DMS53 treated with DMSO at 0.1 percent for 48 hours (cell line): ENCODE data around the gene DCTN5.
"Not testable (repeated sequence)": the region's sequence is repeated elsewhere in the genome, so short reads cannot be mapped to it uniquely, and the experiment has no call there.

ENCODE experiments used
- DNase-seq: peaks from one replicate; lab custom pipeline; 2025; ENCODE audit not compliant: unreplicated experiment; lab: John Stamatoyannopoulos, UW

The DCTN5 gene

DNA sequence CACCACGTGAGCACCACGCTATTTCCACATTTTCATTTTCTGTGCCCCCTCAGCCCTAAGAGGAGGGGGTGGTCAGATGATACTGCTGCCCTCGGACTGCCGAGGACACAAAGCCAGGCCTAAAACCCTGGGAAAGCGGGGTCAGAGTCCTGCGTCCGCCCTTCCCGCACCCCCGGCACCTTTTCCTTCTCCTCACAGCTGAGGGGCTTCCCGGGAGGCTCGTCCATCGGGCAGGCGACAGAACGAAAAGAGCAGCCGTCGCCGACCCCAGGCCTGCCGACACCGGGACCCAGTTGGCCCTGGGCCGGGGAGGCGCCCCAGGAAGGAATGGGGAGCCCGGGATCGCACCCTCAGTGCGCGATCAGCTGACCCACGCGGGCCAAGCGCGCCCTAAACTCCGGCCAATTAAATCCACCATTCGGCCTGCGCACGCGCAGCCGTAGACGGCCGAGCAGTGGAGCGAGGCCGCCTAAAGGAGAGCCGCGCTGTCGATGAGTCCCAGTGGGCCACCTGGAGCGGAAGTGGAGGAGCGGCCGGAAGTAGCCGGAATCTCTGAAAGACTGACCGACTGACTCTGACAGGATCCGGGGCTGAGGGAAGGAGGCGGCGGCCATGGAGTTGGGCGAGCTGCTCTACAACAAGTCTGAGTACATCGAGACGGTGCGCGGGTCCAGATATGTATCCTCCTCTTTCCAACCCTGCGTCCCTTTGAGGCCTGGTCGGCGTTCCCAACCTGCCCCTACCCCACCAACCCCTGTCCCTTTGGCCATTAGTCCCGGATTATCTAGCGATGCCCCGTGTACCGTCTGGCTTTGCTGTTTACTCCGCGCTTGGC is at the start of gene DCTN5, which contains the start of gene PALB2:
Gene DCTN5, plus strand, starts transcription at position 536 of the 835 bp plus-strand sequence. Its CDS starts 77 bp downstream, at position 613.
Gene PALB2, minus strand, starts transcription at position 380 of the 835 bp plus-strand sequence. Its CDS starts 153 bp downstream, at position 227.
- peak; percentile 80 for DNase-seq

DNA sequence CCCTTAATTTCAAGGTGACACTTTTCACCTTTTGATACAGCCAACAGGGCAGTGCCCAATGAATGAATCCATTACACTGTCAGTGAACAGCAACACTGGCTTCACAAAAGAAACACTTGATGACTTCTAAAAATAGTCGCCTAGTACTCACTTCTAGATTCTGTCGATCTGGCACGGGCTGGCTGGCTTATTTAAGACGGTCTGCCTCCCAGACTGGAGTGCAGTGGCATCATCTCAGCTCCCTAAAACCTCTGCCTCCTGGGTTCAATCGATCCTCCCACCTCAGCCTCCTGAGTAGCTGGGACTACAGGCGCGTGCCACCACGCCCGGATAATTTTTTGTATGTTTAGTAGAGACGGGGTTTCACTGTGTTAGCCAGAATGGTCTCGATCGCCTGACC is 47.1 kb upstream of the DCTN5 start:
- no peak for DNase-seq

DNA sequence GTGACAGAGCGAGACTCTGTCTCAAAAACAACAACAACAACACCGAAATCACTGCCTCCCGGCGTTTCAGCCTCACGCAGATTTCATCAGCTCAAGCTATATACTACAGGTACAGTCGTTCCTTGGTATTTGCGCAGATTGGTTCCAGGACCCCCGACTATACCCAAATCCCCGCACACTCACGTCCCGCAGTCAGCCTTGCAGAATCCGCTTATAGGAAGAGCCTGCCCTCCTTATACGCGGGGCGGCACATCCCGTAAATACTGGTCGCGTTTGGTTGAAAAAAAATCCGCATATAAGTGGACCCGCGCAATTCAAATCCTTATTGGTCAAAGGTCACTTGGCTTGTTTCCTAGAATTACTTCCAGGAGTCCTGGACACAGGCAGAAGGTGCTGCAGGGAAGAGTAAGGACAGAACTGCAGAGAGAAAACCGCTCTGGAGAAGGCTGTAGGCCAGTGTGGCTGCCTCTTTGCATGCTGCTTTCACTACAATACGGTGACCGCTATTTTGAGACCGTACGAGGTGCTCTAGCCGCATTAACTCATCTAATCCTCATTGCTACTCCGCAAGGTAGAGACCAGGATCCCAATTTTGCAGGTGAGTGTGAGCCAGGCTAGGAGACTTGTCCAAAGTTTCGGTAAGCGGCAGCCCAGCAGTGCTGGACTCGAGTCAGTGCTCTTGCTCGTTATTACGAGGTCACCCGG is 45.9 kb upstream of the DCTN5 start:
- no peak for DNase-seq

DNA sequence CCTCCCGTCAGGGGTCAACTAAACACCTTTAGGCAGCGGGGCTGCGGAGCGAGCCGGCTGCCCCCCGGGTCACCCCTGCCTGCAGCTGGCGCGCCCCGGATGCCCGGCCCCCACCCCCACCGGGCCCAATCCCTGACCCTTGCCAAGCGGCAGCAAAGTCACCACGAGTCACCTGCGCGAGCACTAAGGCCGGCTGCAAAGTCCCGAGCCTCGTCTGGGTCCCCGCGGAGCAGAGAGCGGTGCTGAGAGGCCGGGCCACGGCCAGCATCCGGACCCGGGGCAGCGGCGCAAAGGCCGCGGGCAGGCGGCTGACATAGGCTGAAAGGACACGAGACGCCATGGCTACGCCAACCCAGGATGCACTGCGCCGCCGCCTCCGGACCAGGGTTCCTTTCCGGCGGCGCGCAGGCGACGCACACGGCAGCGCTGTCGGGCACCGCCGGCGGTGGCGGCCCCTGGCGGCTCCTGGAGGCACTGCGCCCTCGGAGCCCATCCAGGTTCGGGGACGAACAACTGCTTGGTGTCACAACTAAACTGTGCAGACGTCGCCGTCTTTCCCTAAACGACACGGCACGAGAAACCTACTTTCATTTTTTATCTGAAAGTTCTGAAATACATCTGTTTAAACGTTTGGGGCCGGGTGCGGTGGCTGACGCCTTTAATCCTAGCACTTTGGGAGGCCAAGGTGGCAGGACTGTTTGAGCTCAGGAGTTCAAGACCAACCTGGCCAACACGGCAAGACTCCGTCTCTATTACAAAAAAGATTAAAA is 45.1 kb upstream of the DCTN5 start, which contains the start of gene NDUFAB1:
Gene NDUFAB1, minus strand, starts transcription at position 366 of the 770 bp plus-strand sequence. Its CDS starts 26 bp downstream, at position 340.
- DNase-seq, result peak; percentile 64

DNA sequence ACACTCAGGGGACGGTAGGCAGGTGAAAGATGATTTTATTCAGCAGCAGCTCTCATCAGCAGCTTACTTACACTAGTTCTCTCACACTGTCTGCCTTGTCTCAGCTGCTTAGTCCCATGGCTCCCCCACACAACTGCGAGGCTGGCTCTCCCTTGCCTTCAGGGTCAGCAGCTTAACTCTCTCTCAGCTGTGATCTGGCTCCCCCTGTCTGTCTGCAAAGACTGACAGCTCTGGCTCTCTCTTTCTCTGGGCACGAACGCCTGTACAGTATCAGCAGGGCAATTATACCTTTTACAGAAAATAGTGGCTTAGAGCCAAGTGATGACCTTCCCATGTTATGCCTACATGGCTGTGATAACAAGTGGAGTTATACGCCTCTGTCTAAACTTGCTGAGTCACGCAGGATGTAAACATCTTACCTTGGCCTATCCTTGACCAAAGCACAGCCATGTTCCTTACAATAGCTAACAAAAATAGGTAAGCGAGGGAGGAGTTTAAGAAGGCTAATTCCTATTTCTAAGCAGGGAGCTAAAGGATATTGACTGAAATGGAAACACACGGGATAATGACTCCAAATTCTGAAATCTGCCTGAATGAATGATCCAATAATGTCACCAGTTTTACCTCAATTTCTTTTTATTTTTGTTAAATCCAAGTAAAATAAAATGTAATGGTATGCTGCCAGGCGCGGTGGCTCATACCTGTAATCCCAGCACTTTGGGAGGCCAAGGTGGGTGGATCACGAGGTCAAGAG is 44.1 kb upstream of the DCTN5 start:
- DNase-seq, result peak; percentile 15

DNA sequence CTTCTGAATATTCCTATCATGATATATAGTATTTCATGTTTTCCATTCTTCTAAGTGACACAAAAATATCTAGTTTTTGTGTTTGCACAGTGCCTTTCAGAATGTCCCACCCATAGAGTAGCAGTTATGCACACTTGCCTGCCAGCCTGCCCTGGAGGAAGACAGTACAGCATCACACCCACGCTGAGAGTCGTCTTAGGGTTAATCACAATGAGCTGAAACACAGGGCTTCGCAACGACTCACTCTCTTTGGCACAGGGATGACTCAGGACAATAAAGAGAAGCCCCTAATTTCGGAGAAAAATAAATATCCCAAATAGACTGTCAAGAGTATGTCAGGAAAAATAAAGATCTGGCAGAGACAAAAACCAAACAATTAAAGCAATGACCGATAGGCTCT is 33.5 kb upstream of the DCTN5 start:
- no peak for DNase-seq

DNA sequence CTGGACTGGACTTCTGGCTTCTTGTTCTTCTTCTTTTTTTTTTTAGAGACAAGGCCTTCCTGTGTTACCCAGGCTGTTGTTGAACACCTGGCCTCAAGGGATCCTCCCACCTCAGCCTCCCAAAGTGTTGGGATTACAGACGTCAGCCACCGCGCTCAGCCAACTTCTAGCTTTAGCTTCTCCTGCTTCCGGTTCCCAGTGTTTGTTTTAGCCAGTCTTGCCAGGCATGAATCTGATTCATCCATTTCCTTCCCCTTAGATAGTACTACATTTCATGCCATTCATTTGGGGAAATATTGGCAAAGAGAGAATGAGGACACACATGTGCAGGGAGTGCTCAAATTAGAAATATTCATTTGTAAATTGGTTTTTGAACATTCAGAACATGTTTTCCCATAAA is 33.1 kb upstream of the DCTN5 start:
- DNase-seq, result no peak

DNA sequence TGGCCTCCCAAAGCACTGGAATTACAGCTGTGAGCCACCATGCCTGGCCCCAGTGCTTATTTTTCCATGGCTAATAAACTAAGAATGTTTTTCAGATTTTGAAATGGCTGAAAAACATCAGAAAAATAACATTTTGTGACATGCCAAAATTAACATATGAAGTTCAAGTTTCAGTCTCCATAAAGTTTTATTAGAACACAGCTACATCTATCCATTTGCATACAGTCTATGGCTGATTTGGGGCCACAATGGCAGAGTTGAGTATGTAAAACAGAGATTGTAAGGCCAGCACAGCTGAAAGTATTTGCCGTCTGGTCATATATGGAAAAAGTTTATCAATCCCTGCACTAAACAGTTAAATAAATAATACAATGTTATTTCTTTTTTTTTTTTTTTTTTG is 31.3 kb upstream of the DCTN5 start:
- no peak for DNase-seq

DNA sequence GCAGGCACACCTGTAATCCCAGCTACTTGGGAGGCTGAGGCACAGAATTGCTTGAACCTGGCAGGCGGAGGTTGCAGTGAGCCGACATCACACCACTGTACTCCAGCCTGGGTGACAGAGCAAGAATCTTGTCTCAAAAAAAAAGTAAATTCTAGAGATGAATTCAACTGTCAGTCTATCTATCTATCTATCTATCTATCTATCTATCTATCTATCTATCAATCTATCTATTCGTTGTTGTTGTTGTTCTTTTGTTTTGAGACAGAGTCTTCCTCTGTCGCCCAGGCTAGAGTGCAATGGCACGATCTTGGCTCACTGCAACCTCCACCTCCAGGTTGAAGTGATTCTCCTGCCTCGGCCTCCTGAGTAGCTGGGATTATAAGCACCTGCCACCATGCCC is 30.4 kb upstream of the DCTN5 start:
- DNase-seq, result not testable (repeated sequence)

DNA sequence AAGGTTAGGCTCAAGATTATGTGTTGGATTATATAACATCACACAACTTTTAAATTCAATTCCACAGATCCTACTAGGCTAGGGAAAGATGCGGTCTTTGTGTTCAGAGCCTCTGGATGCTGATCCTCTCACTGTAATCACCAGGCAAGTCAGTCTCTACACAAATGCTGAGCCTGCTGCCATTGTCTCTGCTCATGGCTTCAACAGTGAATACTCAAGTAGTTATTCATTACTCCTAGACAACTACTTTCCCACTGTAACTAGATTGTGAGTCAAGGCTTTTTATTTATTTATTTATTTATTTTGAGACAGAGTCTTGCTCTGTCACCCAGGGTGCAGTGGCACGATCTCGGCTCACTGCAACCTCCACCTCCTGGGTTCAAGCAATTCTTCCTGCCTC is 29.3 kb upstream of the DCTN5 start:
- no peak for DNase-seq

DNA sequence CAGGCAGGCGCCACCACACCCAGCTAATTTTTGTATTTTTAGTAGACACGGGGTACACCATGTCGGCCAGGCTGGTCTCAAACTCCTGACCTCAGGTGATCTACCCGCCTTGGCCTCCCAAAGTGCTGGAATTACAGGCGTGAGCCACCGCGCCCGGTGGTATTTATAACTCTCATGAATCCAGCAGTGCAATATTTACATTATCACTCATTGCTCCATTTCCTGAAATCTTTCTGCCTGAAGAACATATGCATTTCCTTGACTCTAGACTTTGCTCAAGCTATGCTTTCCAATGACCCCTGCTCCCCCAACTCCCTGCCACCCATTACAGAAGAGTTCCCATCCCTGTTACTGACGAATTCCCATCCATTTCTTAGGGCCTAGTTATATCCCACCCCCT is 25.5 kb upstream of the DCTN5 start:
- no peak for DNase-seq

DNA sequence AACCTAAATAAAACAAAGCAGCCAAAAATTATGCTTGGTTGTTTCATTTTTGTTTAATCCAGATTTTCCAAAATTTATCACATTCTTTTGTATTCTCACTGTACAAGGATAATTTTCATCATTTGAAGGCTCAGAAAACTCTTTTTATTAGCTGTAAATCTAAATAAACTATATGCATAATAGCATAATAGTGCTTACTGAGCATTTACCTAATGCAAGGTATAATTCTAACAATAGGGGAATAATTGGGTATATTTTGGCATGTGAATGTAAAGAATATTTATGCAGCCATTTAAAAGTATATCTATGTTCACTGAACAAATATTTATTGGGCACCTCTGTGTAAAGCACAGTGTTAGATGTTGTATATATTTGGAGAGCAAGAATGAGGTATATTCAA is 17.2 kb upstream of the DCTN5 start:
- DNase-seq, result no peak

DNA sequence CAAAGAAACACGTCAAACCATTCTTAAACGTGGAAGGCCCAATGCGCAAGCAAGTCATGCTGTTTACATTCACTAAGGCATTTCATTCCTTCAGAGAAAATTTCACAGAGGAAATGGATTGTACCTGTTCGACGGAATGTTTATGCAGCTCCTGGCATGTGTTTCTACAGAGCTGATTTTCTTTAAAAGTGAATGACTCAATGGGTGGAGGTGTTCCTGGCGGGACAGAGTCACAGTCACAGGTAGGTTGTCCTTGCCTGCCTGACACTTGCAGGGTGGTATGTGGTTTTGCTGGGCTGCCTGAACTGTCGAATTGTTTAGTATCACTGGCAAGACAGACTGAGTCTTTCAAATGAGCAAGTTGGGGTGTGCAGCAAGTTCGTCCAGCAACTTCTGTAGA is 11.8 kb upstream of the DCTN5 start:
- no peak for DNase-seq

DNA sequence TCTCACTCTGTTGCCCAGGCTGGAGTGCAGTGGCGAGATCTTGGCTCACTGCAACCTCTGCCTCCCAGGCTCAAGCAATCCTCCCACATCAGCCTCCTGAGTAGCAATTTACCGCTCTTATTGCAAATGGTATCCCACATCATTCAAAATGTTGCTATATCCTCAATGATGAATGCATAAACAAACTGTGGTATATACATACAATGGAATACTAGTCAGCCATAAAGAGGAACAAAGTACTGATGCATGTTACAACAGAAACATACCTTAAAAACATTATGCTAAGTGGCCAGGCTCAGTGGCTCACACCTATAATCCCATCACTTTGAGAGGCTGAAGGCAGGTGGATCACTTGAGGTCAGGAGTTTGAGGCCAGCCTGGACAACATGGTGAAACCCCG is 9.4 kb upstream of the DCTN5 start:
- DNase-seq, result not testable (repeated sequence)

DNA sequence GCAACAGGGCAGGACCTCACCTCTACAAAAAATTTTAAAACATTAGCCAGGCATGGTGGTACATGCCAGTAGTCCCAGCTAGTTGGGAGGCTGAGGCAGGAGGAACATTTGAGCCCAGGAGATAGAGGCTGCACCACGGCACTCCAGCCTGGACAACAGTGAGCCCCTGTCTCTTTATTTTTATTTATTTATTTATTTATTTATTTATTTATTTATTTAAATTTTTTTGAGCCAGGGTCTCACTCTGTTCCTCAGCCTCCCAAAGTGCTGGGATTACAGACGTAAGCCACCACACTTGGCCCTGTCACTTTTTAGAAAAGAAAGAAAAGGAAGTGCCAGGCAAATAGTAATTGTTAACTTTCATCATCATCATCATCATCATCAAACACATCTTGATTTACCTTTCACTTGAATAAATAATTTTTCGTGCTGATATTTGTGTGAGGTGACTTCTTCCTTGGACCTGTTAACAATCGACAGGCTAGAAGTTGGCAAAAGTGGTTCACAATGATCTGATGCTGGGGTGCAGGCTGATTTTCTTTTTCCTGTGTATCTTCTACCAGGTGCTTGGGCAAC is 6.7 kb upstream of the DCTN5 start:
- no peak for DNase-seq

DNA sequence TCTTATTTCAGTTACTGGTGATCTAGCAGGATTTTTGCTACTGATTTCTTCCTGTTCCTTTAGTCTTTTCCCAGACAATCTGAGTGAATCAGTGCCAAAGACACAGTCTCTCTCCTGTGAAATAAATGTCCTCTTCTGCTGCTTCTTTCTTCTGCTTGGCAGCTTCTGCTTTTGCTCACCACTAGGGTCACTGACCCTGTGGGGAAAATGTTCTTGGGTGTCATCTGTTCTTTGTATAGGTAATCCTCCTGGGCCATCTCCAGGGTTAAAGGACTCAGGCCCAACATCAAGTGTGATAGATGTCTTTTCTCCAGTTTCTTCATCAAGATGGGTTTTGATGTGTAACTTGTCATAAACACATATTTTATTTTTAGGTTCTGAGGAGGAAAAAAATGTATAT is 5.3 kb upstream of the DCTN5 start:
- no peak for DNase-seq

DNA sequence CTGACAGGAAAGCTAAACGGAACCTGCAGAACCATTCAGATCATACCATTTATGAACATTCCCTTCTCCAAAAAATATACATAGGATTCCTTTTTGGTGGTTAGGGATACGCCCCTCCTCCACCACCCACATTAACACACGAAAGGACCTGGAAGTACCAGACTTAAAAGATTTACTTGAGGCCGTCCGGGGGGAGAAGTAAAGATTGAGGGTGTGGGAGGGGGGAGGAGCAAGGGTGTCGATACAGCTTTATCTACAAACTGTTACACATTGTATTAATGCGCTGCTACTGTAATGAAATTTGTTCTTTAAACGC is 693 bp upstream of the DCTN5 start:
- DNase-seq, result peak; percentile 1

DNA sequence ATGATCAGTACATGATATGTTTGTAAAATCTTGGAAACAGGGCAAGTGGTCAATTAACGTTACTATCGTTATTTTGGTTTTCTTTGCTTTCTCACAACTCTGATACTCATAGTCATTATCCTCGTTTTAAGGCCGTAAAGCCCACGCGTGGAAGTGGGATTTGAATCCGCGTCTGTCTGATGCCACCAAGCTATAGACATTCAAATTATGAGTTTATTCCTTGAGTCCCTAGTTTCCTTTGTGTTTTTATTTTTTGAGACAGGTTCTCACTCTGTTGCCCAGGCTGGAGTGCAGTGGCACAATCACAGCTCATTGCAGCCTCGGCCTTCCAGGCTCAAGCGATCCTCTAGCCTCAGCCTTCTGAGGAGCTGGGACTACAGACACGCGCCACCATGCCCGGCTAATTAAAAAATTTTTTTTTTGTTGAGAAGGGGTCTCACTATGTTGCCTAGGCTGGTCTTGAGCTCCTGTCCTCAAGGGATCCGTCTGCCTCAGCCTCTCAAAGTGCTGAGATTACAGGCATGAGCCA is 1.0 kb downstream of the DCTN5 start:
- DNase-seq, result no peak

DNA sequence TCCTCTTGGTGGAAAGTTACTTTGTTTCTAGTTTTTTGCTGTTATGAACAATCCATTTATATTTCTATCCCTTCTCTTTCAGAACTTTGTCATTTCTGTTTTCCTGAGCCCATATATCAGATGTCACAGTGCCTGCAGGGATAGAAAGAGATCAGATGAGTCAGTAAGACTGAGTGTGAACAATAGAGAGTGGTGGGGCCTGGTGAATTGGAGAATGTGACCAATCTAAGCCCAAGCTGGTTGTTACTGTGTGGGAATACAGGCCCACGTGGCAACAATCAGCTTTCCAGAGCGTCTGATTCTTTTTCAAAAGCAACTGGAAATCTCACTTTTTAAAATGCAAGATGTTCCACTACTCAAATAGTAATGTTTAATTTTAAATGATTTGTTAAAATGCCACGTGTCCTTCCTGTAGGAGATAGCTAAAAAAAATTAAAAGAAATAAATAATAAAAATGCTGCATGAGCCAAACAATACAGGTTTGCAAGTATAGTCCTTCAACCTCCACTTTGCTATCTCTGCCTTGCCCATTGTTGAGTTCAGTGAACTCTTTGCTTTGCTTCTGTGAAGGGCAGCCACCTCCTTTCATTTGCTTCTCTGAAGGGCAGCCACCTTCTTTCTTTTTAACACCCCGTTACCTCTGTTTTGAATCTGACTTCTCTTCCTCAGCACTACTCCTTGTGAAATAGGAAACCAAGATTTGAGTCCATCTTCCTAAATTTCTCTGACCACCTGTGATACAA is 9.6 kb downstream of the DCTN5 start:
- no peak for DNase-seq
